ENCODE results near the gene CPE. TPM values are rescaled to one million over a fixed set of nuclear protein-coding genes. Genes with fewer than 3 reads are reported as not detected.

CPE gene
- total and polyA plus RNA-seq, 2 of the 4 experiments (the other 2 are of a cell fraction): 3.6 to 13.5 TPM

DNA sequence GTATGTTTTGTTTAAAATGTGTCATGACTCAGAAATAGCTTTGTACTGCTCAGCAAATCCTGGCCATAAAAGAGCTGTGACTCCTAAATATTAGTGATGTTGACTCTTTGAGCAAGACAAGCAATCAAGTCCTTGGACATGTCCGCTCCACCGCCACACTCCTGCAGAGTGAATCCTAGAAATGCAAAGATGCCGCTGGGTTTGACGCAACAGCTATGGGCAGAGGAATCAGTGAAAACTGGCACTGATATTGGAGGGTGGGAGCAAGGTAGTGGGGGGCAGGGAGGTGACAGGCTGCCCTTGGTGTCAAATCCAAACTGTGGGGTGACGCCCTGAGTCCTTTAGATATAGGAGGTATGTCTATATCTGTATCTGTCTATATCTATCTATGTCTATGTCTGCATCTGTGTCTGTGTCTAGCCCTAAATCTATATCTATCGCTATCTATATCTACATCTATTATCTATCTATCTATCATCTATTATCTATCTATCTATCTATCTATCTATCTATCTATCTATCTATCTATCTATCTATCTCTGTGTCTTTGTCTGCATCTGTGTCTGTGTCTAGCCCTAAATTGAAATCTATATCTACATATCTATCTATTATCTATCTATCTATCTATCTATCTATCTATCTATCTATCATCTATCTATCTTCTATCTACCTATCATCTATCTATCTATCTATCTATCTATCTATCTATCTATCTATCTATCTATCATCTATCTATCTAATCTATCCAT, 129.7 kb downstream of the CPE start:
- DNase-seq (no peak), ATAC-seq (ENCODE audit: low read depth) (no peak)
- H3K9ac ChIP-seq (ENCODE audit: low read depth, low read length): no peak overlapping the region
- no peak overlapping the region for H2AFZ ChIP-seq (replicated peaks; ENCODE audit: low read length, poor library complexity)
- no peak overlapping the region for H2AK9ac ChIP-seq (replicated peaks; ENCODE audit: low read depth, low read length, poor library complexity)
- no peak overlapping the region for H4K5ac ChIP-seq (ENCODE audit: low read depth, low read length)
- H2BK20ac ChIP-seq (ENCODE audit: low read depth, low read length): no peak overlapping the region
- no peak overlapping the region for H2BK120ac ChIP-seq (ENCODE audit: low read depth, low read length)
- no peak overlapping the region for H3K23ac ChIP-seq (ENCODE audit: low read depth, low read length)
- H3K9me3 ChIP-seq (ENCODE audit: control insufficient read depth, insufficient read depth, low read length): no peaks in the 10 kb centered on the region
- H3K18ac ChIP-seq (ENCODE audit: low read depth, low read length): no peak overlapping the region
- WGBS, 2 experiments (ENCODE audit: extremely low coverage in 2 of 2, insufficient read length in 1 of 2): no CpG with 5 or more reads among the region's 6 CpGs
- peaks cover 2% of the 10 kb centered on the region; the same call in 1 of the 2 replicates for H3K4me1 ChIP-seq (ENCODE audit: control insufficient read depth, insufficient read depth, low read length)
- H3K4ac ChIP-seq (ENCODE audit: low read depth, low read length): no peak overlapping the region
- no peak overlapping the region for H4K91ac ChIP-seq (ENCODE audit: insufficient read depth, low read depth, low read length)
- no peak overlapping the region for H3K56ac ChIP-seq (ENCODE audit: extremely low read depth, insufficient read depth, low read length)
- ChIA-PET POLR2A (ENCODE audit: unreplicated experiment) (no interaction called here), CTCF (no interaction called here)
- H2AK5ac ChIP-seq (ENCODE audit: low read depth, low read length): no peak overlapping the region
- in situ Hi-C loops (cut with MboI; ENCODE audit: low sequenced_read_pairs) (no loop called here), intact Hi-C loops (cut with micrococcal nuclease) (no loop called here), dilution Hi-C loops (cut with HindIII; ENCODE audit: low sequenced_read_pairs, unreplicated experiment) (no loop called here)
- H3K36me3 ChIP-seq (ENCODE audit: control insufficient read depth, insufficient read depth, low read length): no peaks in the 10 kb centered on the region
- no peak overlapping the region for H4K8ac ChIP-seq (ENCODE audit: low read depth in 2 of 2, low read length in 2 of 2)
- no peaks in the 10 kb centered on the region; the same call in 1 of the 2 replicates for H3K27me3 ChIP-seq (ENCODE audit: control insufficient read depth, insufficient read depth, low read length)
- TF ChIP-seq MAZ (IDR thresholded peaks at IDR 0.05; ENCODE audit: borderline replicate concordance, low read depth, low read length): no peak
- no peak for TF ChIP-seq RCOR1 (IDR thresholded peaks at IDR 0.05; ENCODE audit: insufficient replicate concordance, low read length)
- TF ChIP-seq MAFK (IDR thresholded peaks at IDR 0.05; ENCODE audit: low read depth, low read length): no peak
- no peak for TF ChIP-seq BHLHE40 (IDR thresholded peaks at IDR 0.05; ENCODE audit: low read depth, low read length)
- TF ChIP-seq SMC3 (IDR thresholded peaks at IDR 0.05; ENCODE audit: low read depth, low read length): no peak
- no peak for TF ChIP-seq CHD1 (IDR thresholded peaks at IDR 0.05; ENCODE audit: low read depth, low read length)
- TF ChIP-seq RFX5 (IDR thresholded peaks at IDR 0.05; ENCODE audit: low read depth, low read length): no peak
- TF ChIP-seq, protein P1, sequence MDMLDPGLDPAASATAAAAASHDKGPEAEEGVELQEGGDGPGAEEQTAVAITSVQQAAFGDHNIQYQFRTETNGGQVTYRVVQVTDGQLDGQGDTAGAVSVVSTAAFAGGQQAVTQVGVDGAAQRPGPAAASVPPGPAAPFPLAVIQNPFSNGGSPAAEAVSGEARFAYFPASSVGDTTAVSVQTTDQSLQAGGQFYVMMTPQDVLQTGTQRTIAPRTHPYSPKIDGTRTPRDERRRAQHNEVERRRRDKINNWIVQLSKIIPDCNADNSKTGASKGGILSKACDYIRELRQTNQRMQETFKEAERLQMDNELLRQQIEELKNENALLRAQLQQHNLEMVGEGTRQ (IDR thresholded peaks at IDR 0.05; ENCODE audit: low read depth, low read length): no peak
- no peak for TF ChIP-seq RAD21 (IDR thresholded peaks at IDR 0.05; ENCODE audit: low read length)
- TF ChIP-seq CEBPB (IDR thresholded peaks at IDR 0.05; ENCODE audit: low read depth, low read length): no peak
- TF ChIP-seq NFE2L2 (IDR thresholded peaks at IDR 0.05; ENCODE audit: low read depth, low read length): no peak
- no peak for TF ChIP-seq MXI1 (IDR thresholded peaks at IDR 0.05; ENCODE audit: borderline replicate concordance, low read depth, low read length)
- no peak for TF ChIP-seq FOS (IDR thresholded peaks at IDR 0.05; ENCODE audit: low read depth, low read length)
- no peak for TF ChIP-seq POLR2A (IDR thresholded peaks at IDR 0.05; ENCODE audit: low read depth, low read length)
- no peak for TF ChIP-seq CTCF (conservative IDR thresholded peaks at IDR 0.05; ENCODE audit: low read depth, low read length)
- TF ChIP-seq, protein P2, sequence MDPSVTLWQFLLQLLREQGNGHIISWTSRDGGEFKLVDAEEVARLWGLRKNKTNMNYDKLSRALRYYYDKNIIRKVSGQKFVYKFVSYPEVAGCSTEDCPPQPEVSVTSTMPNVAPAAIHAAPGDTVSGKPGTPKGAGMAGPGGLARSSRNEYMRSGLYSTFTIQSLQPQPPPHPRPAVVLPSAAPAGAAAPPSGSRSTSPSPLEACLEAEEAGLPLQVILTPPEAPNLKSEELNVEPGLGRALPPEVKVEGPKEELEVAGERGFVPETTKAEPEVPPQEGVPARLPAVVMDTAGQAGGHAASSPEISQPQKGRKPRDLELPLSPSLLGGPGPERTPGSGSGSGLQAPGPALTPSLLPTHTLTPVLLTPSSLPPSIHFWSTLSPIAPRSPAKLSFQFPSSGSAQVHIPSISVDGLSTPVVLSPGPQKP (IDR thresholded peaks at IDR 0.05; ENCODE audit: borderline replicate concordance, low read depth, low read length): no peak
- no peak overlapping the region for H3K14ac ChIP-seq (replicated peaks; ENCODE audit: low read depth, low read length)
- H3K4me3 ChIP-seq (ENCODE audit: insufficient read depth, low read depth, low read length): no peak overlapping the region
- H2BK15ac ChIP-seq (ENCODE audit: low read depth, low read length): no peak overlapping the region
- H3K9me1 ChIP-seq (ENCODE audit: insufficient read depth, low read length): no peaks in the 10 kb centered on the region
- no peak overlapping the region for H3K27ac ChIP-seq (ENCODE audit: insufficient read depth, low read length)
- no peaks in the 10 kb centered on the region for H3K79me1 ChIP-seq (ENCODE audit: low read depth in 1 of 2, low read length in 2 of 2)
- H2BK5ac ChIP-seq (ENCODE audit: low read depth, low read length, poor library complexity, severe bottlenecking): no peak overlapping the region
- H4K20me1 ChIP-seq (ENCODE audit: insufficient read depth, low read length): no peaks in the 10 kb centered on the region
- no TSS peak for BruUV-seq (replicated peaks)
- H3K4me2 ChIP-seq (ENCODE audit: low read depth, low read length): no peak overlapping the region
